Measurements from ENCODE around the gene OR6F1.
A peak's percentile ranks its signal among the peaks of the same experiment; 100 is the strongest.

DNA sequence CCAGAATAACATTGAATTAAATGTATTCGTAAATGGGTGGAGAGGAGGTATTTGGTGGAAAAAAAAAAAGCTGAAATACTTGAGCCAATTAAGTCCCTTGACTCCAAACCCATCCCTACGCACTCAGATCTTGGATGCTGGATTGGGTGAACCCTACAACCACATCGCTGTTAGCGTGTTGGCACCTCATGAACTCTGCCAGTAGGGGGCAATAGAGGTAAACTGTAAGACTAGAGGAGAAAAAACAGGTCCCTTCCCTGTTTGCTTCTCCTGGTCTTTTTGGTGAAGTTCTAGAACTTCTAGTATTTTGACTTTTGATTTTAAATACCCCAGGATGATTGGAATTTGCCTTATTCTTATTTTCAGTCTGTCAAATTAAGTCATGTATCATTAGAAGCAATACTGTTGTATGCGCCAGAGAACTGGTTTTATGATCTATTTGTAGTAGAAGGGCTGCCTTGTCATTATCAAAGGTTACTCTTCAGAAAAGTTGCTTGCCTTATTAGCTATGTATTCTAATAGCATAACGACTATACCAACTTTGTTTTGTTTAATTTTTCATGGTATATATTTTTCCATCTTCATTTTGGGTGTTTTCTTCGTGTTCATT lies 35.1 kb downstream of the OR6F1 start:
- TF ChIP-seq TARDBP (IDR thresholded peaks at IDR 0.05; ENCODE audit: borderline replicate concordance) (no peak), NR2C1 (IDR thresholded peaks at IDR 0.05) (no peak), TCF12 (IDR thresholded peaks at IDR 0.05; ENCODE audit: low read depth, low read length) (no peak)
- TF ChIP-seq, protein P1, sequence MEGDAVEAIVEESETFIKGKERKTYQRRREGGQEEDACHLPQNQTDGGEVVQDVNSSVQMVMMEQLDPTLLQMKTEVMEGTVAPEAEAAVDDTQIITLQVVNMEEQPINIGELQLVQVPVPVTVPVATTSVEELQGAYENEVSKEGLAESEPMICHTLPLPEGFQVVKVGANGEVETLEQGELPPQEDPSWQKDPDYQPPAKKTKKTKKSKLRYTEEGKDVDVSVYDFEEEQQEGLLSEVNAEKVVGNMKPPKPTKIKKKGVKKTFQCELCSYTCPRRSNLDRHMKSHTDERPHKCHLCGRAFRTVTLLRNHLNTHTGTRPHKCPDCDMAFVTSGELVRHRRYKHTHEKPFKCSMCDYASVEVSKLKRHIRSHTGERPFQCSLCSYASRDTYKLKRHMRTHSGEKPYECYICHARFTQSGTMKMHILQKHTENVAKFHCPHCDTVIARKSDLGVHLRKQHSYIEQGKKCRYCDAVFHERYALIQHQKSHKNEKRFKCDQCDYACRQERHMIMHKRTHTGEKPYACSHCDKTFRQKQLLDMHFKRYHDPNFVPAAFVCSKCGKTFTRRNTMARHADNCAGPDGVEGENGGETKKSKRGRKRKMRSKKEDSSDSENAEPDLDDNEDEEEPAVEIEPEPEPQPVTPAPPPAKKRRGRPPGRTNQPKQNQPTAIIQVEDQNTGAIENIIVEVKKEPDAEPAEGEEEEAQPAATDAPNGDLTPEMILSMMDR (IDR thresholded peaks at IDR 0.05 in 2 of 3, conservative IDR thresholded peaks at IDR 0.05 in 1 of 3; ENCODE audit: control insufficient read depth in 2 of 3, extremely low read depth in 1 of 3, insufficient read depth in 1 of 3, low read depth in 3 of 3, low read length in 3 of 3) = peak; percentile 71 to 89 (median 87)

All from GM12878 (cell line).